Ishikawa (cell line): ENCODE measurements around the gene LHFPL2.

Source experiments
- CEBPB ChIP-seq: IDR thresholded peaks from 2 replicates; pipeline ENCODE4 v1.6.1; 2012
- CREB1 ChIP-seq: IDR thresholded peaks from 2 replicates; pipeline ENCODE4 v1.6.1; 2012; ENCODE audit warnings: low read depth
- EGR1 ChIP-seq: IDR thresholded peaks from 2 replicates; pipeline ENCODE4 v1.6.1; 2012
- EP300 ChIP-seq: IDR thresholded peaks from 2 replicates; pipeline ENCODE4 v1.6.1; 2012; ENCODE audit warnings: borderline replicate concordance
- FOXM1 ChIP-seq: IDR thresholded peaks from 2 replicates; pipeline ENCODE4 v1.6.1; 2012; ENCODE audit warnings: low read depth, borderline replicate concordance
- NFIC ChIP-seq: IDR thresholded peaks from 2 replicates; pipeline ENCODE4 v1.6.1; 2012
- RAD21 ChIP-seq: IDR thresholded peaks from 2 replicates; pipeline ENCODE4 v1.6.1; 2012; ENCODE audit warnings: low read depth
- TAF1 ChIP-seq: IDR thresholded peaks from 2 replicates; pipeline ENCODE4 v1.6.1; 2012; ENCODE audit warnings: low read depth, mild to moderate bottlenecking
- TCF12 ChIP-seq: IDR thresholded peaks from 2 replicates; pipeline ENCODE4 v1.6.1; 2012; ENCODE audit warnings: low read depth
- TEAD4 ChIP-seq: IDR thresholded peaks from 2 replicates; pipeline ENCODE4 v1.6.1; 2012
- YY1 ChIP-seq: IDR thresholded peaks from 2 replicates; pipeline ENCODE4 v1.6.1; 2012; ENCODE audit warnings: low read depth
- ZBTB7A ChIP-seq: IDR thresholded peaks from 2 replicates; pipeline ENCODE4 v1.6.1; 2012; ENCODE audit warnings: low read depth
- TF ChIP-seq, protein P1 (sequence below): IDR thresholded peaks from 2 replicates; pipeline ENCODE4 v1.6.1; 2012
- TF ChIP-seq, protein P2 (sequence below): IDR thresholded peaks from 2 replicates; pipeline ENCODE4 v1.6.1; 2012
- TF ChIP-seq, protein P3 (sequence below): IDR thresholded peaks from 2 replicates; pipeline ENCODE4 v1.6.1; 2012; ENCODE audit warnings: low read depth, mild to moderate bottlenecking

LHFPL2 gene

DNA sequence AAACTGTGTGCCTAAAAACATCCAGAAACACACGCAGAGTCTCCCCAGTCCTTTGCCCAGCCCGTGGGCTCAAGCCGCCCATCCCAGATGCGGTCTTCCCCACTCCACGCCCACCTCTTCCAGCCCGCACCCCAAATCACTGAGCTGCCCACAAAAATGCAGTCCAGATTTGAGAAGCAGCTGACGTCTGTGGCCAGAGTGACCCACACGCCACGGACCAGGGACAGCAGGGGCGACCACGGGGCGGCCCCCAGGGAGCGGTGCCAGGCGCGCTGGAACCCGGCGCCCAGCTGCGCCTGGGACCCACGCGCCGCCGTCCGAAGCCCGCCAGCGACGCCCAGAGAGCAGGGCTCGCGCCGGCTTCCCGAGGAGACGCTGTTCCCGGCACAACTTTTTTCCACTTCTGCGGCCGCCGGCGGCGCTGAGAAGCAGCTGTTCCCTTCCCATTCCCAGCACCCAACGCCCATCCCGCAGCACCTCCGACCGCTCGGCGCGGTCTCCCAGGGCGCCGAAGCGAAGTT is 674 bp downstream of the LHFPL2 start:
- TF ChIP-seq TCF12 (no peak), FOXM1 (no peak), RAD21 (peak; percentile 24; the same call in 1 of the 2 replicates), TAF1 (no peak), YY1 (no peak), TEAD4 (no peak), CEBPB (no peak), CREB1 (no peak), EP300 (no peak), EGR1 (0 out of 2 replicates have a peak, but pooled peaks have one; percentile 14), ZBTB7A (no peak; the same call in 1 of the 2 replicates), NFIC (no peak; the same call in 1 of the 2 replicates)
- TF ChIP-seq, protein P1, sequence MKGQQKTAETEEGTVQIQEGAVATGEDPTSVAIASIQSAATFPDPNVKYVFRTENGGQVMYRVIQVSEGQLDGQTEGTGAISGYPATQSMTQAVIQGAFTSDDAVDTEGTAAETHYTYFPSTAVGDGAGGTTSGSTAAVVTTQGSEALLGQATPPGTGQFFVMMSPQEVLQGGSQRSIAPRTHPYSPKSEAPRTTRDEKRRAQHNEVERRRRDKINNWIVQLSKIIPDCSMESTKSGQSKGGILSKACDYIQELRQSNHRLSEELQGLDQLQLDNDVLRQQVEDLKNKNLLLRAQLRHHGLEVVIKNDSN: 0 out of 2 replicates have a peak, but pooled peaks have one; percentile 3
- TF ChIP-seq, protein P2, sequence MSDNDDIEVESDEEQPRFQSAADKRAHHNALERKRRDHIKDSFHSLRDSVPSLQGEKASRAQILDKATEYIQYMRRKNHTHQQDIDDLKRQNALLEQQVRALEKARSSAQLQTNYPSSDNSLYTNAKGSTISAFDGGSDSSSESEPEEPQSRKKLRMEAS: no peak
- TF ChIP-seq, protein P3, sequence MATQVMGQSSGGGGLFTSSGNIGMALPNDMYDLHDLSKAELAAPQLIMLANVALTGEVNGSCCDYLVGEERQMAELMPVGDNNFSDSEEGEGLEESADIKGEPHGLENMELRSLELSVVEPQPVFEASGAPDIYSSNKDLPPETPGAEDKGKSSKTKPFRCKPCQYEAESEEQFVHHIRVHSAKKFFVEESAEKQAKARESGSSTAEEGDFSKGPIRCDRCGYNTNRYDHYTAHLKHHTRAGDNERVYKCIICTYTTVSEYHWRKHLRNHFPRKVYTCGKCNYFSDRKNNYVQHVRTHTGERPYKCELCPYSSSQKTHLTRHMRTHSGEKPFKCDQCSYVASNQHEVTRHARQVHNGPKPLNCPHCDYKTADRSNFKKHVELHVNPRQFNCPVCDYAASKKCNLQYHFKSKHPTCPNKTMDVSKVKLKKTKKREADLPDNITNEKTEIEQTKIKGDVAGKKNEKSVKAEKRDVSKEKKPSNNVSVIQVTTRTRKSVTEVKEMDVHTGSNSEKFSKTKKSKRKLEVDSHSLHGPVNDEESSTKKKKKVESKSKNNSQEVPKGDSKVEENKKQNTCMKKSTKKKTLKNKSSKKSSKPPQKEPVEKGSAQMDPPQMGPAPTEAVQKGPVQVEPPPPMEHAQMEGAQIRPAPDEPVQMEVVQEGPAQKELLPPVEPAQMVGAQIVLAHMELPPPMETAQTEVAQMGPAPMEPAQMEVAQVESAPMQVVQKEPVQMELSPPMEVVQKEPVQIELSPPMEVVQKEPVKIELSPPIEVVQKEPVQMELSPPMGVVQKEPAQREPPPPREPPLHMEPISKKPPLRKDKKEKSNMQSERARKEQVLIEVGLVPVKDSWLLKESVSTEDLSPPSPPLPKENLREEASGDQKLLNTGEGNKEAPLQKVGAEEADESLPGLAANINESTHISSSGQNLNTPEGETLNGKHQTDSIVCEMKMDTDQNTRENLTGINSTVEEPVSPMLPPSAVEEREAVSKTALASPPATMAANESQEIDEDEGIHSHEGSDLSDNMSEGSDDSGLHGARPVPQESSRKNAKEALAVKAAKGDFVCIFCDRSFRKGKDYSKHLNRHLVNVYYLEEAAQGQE: no peak

DNA sequence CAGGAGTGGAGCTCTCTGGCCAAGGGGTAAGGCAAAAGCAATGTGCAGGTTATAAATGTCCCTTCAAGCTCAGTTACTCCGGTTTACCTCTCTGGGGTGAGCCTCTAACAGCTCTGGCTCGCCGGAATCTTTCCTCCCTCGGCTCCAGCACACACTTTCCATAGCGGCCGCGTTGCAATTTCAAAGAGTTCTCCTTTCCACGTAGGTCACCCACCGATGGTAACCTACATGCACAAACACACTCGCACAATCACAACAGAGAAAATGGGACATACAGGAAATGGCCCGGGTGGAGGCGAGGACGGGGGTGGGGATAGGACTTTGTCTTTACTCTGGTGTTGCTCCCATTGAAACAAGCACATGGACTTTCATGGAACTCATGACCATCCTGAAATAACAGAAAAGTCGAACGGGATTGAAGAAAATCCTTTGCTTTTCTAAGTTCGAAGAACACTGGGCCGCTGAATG is 1.2 kb downstream of the LHFPL2 start:
- TF ChIP-seq TEAD4 (no peak), FOXM1 (no peak), ZBTB7A (no peak)
- TF ChIP-seq, protein P1: no peak

DNA sequence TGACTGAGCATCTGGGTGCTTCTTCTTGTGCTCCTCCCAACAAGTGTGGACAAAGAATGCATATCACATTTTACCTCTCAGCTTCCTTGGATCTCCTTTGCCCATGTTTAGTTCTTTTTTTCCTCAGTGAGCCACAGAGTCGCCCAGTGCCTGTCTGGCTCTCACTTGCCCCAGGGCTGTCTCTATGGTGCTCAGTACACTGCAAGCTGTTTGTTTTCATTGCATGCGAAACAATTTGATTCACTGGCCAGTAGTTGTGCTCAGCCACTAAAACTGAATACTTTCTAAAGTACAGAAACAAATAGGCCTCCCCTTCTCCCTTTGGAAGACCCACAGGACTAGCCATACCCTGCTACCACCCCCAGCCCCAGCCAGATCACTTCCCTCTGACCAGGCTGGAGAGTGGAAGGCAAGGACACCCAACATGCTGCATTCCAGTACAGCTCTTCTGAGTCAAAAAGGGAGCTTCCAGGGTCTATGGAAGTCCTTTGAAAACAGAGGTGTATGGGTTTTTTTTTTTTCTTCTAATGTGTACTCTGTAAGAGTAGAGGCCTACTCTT is 3.8 kb downstream of the LHFPL2 start:
- TF ChIP-seq EGR1: no peak
- TF ChIP-seq, protein P2: no peak
- TF ChIP-seq, protein P1: no peak
- TF ChIP-seq FOXM1: no peak
- no peak for TF ChIP-seq YY1
- TF ChIP-seq TEAD4: no peak
- TF ChIP-seq CEBPB: no peak
- TF ChIP-seq ZBTB7A: no peak
- no peak for TF ChIP-seq NFIC
- no peak for TF ChIP-seq EP300
- no peak for TF ChIP-seq TAF1

DNA sequence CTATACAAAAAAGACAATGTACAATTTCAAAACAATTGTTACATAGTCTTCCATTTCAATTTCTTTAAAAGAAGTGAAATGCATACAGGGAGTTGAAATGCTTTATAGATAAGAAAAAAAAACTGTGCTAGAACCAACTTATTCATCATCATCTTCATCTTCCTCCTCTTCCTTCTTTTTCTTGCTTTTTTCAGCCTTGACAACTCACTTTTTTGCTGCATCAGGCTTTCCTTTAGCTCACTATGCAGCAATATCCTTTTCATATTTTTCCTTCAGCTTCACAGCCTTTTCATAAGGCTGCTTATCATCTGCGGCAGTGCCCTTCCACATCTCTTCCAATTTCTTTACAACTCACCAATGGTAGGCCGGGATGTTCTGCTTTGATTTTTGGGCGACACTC is 4.4 kb downstream of the LHFPL2 start:
- TF ChIP-seq ZBTB7A (no peak), EGR1 (no peak), TAF1 (no peak), RAD21 (no peak), TCF12 (no peak), CEBPB (no peak), TEAD4 (no peak), YY1 (no peak), CREB1 (no peak), FOXM1 (no peak), NFIC (no peak), EP300 (no peak)
- TF ChIP-seq, protein P3: no peak
- TF ChIP-seq, protein P2: no peak
- TF ChIP-seq, protein P1: no peak
